ENCODE measurements around the gene NIPA2. TPM values are rescaled to one million over a fixed set of nuclear protein-coding genes. Genes with fewer than 3 reads are reported as not detected.

NIPA2 gene
- total and polyA plus RNA-seq, 2 of the 8 experiments (the other 6 are each of a cell fraction or from before 2014, with no cell fraction given): 38.5 to 81.7 TPM

GRCh38 chr15:22870865-22871264, 32.4 kb downstream of the NIPA2 start:
- Histone ChIP-seq H3K4me2 (ENCODE audit: insufficient read depth in 1 of 2, low read depth in 2 of 2, low read length in 2 of 2) (no peak overlapping the region), H2BK12ac (ENCODE audit: low read depth, low read length) (no peak overlapping the region), H3K27ac (ENCODE audit: low read depth, low read length) (no peak overlapping the region), H3K79me2 (ENCODE audit: control insufficient read depth in 1 of 2, insufficient read depth in 2 of 2, low read length in 2 of 2) (no peaks in the 10 kb centered on the region), H2AK5ac (ENCODE audit: low read depth, low read length) (no peak overlapping the region), H3K4ac (replicated peaks; ENCODE audit: insufficient read length, low read depth, low read length) (no peak overlapping the region), H3K9me3 (ENCODE audit: insufficient read depth in 2 of 2, low read depth in 1 of 2, low read length in 1 of 2) (no peaks in the 10 kb centered on the region), H3K23ac (ENCODE audit: insufficient read length) (no peak overlapping the region), H2BK120ac (replicated peaks; ENCODE audit: low read depth, low read length) (no peak overlapping the region), H4K20me1 (replicated peaks in 1 of 2; ENCODE audit: control insufficient read depth in 1 of 2, insufficient read depth in 2 of 2, low read length in 2 of 2) (peaks cover 0 to 2% of the 10 kb centered on the region in 2 experiments), H2BK5ac (ENCODE audit: low read depth, low read length) (no peak overlapping the region), H3K9ac (replicated peaks in 1 of 4; ENCODE audit: extremely low read depth in 1 of 4, low read depth in 3 of 4, low read length in 3 of 4) (no peak overlapping the region), H2BK15ac (ENCODE audit: low read length) (no peak overlapping the region), H3K18ac (ENCODE audit: extremely low read depth, low read length) (no peak overlapping the region), H3K27me3 (replicated peaks in 1 of 4; ENCODE audit: control insufficient read depth in 3 of 4, extremely low read depth in 1 of 4, insufficient read depth in 3 of 4, low read length in 3 of 4) (no peaks in the 10 kb centered on the region), H3K23me2 (ENCODE audit: low read depth, low read length) (no peaks in the 10 kb centered on the region), H3K14ac (ENCODE audit: insufficient read length) (no peak overlapping the region), H3K4me3 (ENCODE audit: extremely low read depth in 1 of 4, insufficient read depth in 2 of 4, low read depth in 3 of 4, low read length in 4 of 4) (no peak overlapping the region), H3K79me1 (ENCODE audit: low read depth, low read length) (no peaks in the 10 kb centered on the region), H3K36me3 (ENCODE audit: control insufficient read depth in 2 of 4, insufficient read depth in 4 of 4, low read length in 3 of 4) (peaks cover 9 to 32% (median 17%) of the 10 kb centered on the region in 4 experiments), H2BK20ac (ENCODE audit: low read length) (no peak overlapping the region), H3K4me1 (replicated peaks in 1 of 4; ENCODE audit: control insufficient read depth in 3 of 4, insufficient read depth in 4 of 4, low read length in 3 of 4) (peaks cover 0 to 6% (median 5%) of the 10 kb centered on the region in 4 experiments; a peak in 4 of 7 replicates), H2AFZ (ENCODE audit: low read length) (no peak overlapping the region), H3K56ac (replicated peaks; ENCODE audit: insufficient read length, low read depth, low read length) (no peak overlapping the region), H4K8ac (ENCODE audit: extremely low read depth, insufficient read depth, low read length) (no peak overlapping the region), H4K91ac (replicated peaks; ENCODE audit: insufficient read length, low read length) (no peak overlapping the region), H4K5ac (ENCODE audit: insufficient read length, low read depth, low read length) (no peak overlapping the region)
- DNase-seq (ENCODE audit: low read depth in 1 of 2, low spot score in 2 of 2) (no peak), FAIRE-seq (no peak)
- no peak for TF ChIP-seq CTBP2 (IDR thresholded peaks at IDR 0.05; ENCODE audit: borderline replicate concordance, insufficient read depth, insufficient read length, low read length)
- 87% methylated on average over 11 of the region's 11 CpGs; no CpG with 5 or more reads in 1 of the 2 experiments for WGBS, 2 experiments (ENCODE audit: extremely low coverage in 1 of 2, insufficient coverage in 1 of 2, insufficient read length in 1 of 2, insufficient replicate concordance in 2 of 2, low coverage in 1 of 2, low lambda C conversion rate in 2 of 2, missing lambda C conversion rate in 1 of 2)
- POLR2A ChIA-PET (ENCODE audit: partially characterized antibody): interaction anchor here (1.0 to 1.8 kb wide), 2 partner anchors 9 to 22 kb away, joined by 3 to 8 read pairs; no protein-coding TSS in a partner anchor
- CTCF ChIA-PET (ENCODE audit: partially characterized antibody): no interaction called here

All from H1 (cell line).